Measurements from ENCODE around the gene MYPOP. TPM values are rescaled to one million over a fixed set of nuclear protein-coding genes. Genes with fewer than 3 reads are reported as not detected.
A peak's percentile ranks its signal among the peaks of the same experiment; 100 is the strongest.

Gene MYPOP
- total and polyA plus RNA-seq, 9 of the 15 experiments (the other 6 are each of a cell fraction or from before 2014, with no cell fraction given) = 0.32 to 7.6 (median 1.6) TPM

GRCh38 chr19:45852983-45853382 is 49.4 kb downstream of the MYPOP start:
- ATAC-seq (no peak), DNase-seq (ENCODE audit: extremely low read depth in 1 of 4, low spot score in 3 of 4) (no peak), FAIRE-seq (no peak)
- intact Hi-C loops (cut with micrococcal nuclease) = no loop called here
- Histone ChIP-seq H3K36me3 (ENCODE audit: control insufficient read depth, insufficient read depth, low read length) (peaks cover 78% of the 10 kb centered on the region), H3K27ac (ENCODE audit: extremely low read depth, low read depth, low read length) (no peak overlapping the region), H3K9ac (ENCODE audit: insufficient read depth in 1 of 2, low read depth in 2 of 2, low read length in 2 of 2) (no peak overlapping the region), H3K4me2 (ENCODE audit: insufficient read depth, low read length) (no peak overlapping the region), H3K9me3 (replicated peaks; ENCODE audit: control insufficient read depth, insufficient read depth, low read depth, low read length) (no peaks in the 10 kb centered on the region), H2AFZ (ENCODE audit: low read depth, low read length) (no peak overlapping the region), H3K4me3 (no peak overlapping the region), H3K27me3 (ENCODE audit: control insufficient read depth in 2 of 2, insufficient read depth in 2 of 2, low read length in 2 of 2) (no peaks in the 10 kb centered on the region), H3K4me1 (replicated peaks in 1 of 2; ENCODE audit: control insufficient read depth in 2 of 2, insufficient read depth in 2 of 2, low read length in 2 of 2) (peaks cover 0 to 3% of the 10 kb centered on the region in 2 experiments; a peak in 1 of 5 replicates), H4K20me1 (replicated peaks; ENCODE audit: control insufficient read depth, insufficient read depth, low read length) (no peaks in the 10 kb centered on the region), H3K79me2 (ENCODE audit: control insufficient read depth, insufficient read depth, low read length) (peaks cover 10% of the 10 kb centered on the region; the same call in 2 of the 3 replicates), H3K9me1 (ENCODE audit: control insufficient read depth, insufficient read depth, low read length) (no peaks in the 10 kb centered on the region)
- in situ Hi-C loops (cut with MboI) = no loop called here
- POLR2A ChIA-PET = interaction anchor here (0.6 to 2.6 kb wide), 3 partner anchors 8 to 14 kb away, joined by 3 to 11 read pairs (median 10); partner anchors contain the start of genes FOXA3 and SYMPK
- 0 out of 2 replicates have a peak, but pooled peaks have one; percentile 21 for TF ChIP-seq RBFOX2 (IDR thresholded peaks at IDR 0.05; ENCODE audit: low read depth, low read length)
- TF ChIP-seq SMAD2 (IDR thresholded peaks at IDR 0.05; ENCODE audit: low read depth, low read length) = no peak
- 92% methylated on average over 7 of the region's 7 CpGs for WGBS (ENCODE audit: insufficient coverage, low coverage, missing lambda C conversion rate)
- no TSS peak for BruUV-seq (replicated peaks)
- CTCF ChIA-PET (ENCODE audit: low intra/inter-chr PET ratio) = no interaction called here

GRCh38 chr19:45852145-45852750 is 50.2 kb downstream of the MYPOP start:
- no peak overlapping the region for H3K27ac ChIP-seq (ENCODE audit: extremely low read depth, low read depth, low read length)
- WGBS (ENCODE audit: insufficient coverage, low coverage, missing lambda C conversion rate) = 90% methylated on average over 10 of the region's 10 CpGs
- POLR2A ChIA-PET = interaction anchor here (2.6 kb wide), 1 partner anchor 9 kb away, joined by 10 read pairs; no protein-coding TSS in a partner anchor
- no peak overlapping the region for H3K9ac ChIP-seq (ENCODE audit: insufficient read depth in 1 of 2, low read depth in 2 of 2, low read length in 2 of 2)
- no peaks in the 10 kb centered on the region for H4K20me1 ChIP-seq (replicated peaks; ENCODE audit: control insufficient read depth, insufficient read depth, low read length)
- no TSS peak for BruUV-seq (replicated peaks)
- DNase-seq (ENCODE audit: extremely low read depth in 1 of 4, low spot score in 3 of 4) = no peak
- CTCF ChIA-PET (ENCODE audit: low intra/inter-chr PET ratio) = no interaction called here
- peaks cover 9% of the 10 kb centered on the region; the same call in 2 of the 3 replicates for H3K79me2 ChIP-seq (ENCODE audit: control insufficient read depth, insufficient read depth, low read length)
- H3K27me3 ChIP-seq (ENCODE audit: control insufficient read depth in 2 of 2, insufficient read depth in 2 of 2, low read length in 2 of 2) = no peaks in the 10 kb centered on the region
- H3K9me1 ChIP-seq (ENCODE audit: control insufficient read depth, insufficient read depth, low read length) = no peaks in the 10 kb centered on the region
- in situ Hi-C loops (cut with MboI) (no loop called here), intact Hi-C loops (cut with micrococcal nuclease) (no loop called here)
- peaks cover 83% of the 10 kb centered on the region for H3K36me3 ChIP-seq (ENCODE audit: control insufficient read depth, insufficient read depth, low read length)
- no peak overlapping the region for H2AFZ ChIP-seq (ENCODE audit: low read depth, low read length)
- ATAC-seq = no peak
- FAIRE-seq = no peak
- no peaks in the 10 kb centered on the region for H3K9me3 ChIP-seq (replicated peaks; ENCODE audit: control insufficient read depth, insufficient read depth, low read depth, low read length)
- no peak overlapping the region for H3K4me2 ChIP-seq (ENCODE audit: insufficient read depth, low read length)
- H3K4me3 ChIP-seq = no peak overlapping the region
- H3K4me1 ChIP-seq (replicated peaks in 1 of 2; ENCODE audit: control insufficient read depth in 2 of 2, insufficient read depth in 2 of 2, low read length in 2 of 2) = peaks cover 0 to 3% of the 10 kb centered on the region in 2 experiments; a peak in 1 of 5 replicates
- TF ChIP-seq KLF10 (CRISPR knock-in tag; IDR thresholded peaks at IDR 0.05) = no peak
- TF ChIP-seq CBX1 (IDR thresholded peaks at IDR 0.05; ENCODE audit: low read depth) = no peak
- no peak for TF ChIP-seq RCOR1 (IDR thresholded peaks at IDR 0.05; ENCODE audit: borderline replicate concordance in 1 of 2, low read depth in 2 of 2, low read length in 2 of 2)
- TF ChIP-seq ELF1 (tag; IDR thresholded peaks at IDR 0.05) = no peak
- no peak for TF ChIP-seq RBM15 (IDR thresholded peaks at IDR 0.05; ENCODE audit: insufficient read depth, low read length)
- no peak for TF ChIP-seq SRSF1 (IDR thresholded peaks at IDR 0.05; ENCODE audit: low read depth, low read length)
- TF ChIP-seq TEAD1 (CRISPR knock-in tag; IDR thresholded peaks at IDR 0.05) = no peak
- TF ChIP-seq NR4A1 (CRISPR knock-in tag; IDR thresholded peaks at IDR 0.05) = no peak
- no peak for TF ChIP-seq NR4A1 (tag; IDR thresholded peaks at IDR 0.05)
- no peak for TF ChIP-seq ZNF140 (CRISPR knock-in tag; IDR thresholded peaks at IDR 0.05)
- no peak for TF ChIP-seq RB1 (IDR thresholded peaks at IDR 0.05; ENCODE audit: low read depth)
- no peak for TF ChIP-seq MYBL2 (IDR thresholded peaks at IDR 0.05; ENCODE audit: low read depth)
- TF ChIP-seq MYBL2 (CRISPR knock-in tag; IDR thresholded peaks at IDR 0.05; ENCODE audit: borderline replicate concordance) = no peak
- TF ChIP-seq SNIP1 (IDR thresholded peaks at IDR 0.05; ENCODE audit: low read depth) = no peak
